Mesenchymal stem cell (in vitro differentiated cells and primary cell): ENCODE measurements around the gene PHF11.

Experiments used
- DNase-seq: peaks from one replicate; pipeline ENCODE4 v3.0.0-alpha.2; 2013
- H2AFZ ChIP-seq: one replicate; pipeline ENCODE4 v1.6.1; 2013; ENCODE audit warnings: low read depth, mild to moderate bottlenecking, control low read depth, inconsistent platforms, low read length, moderate library complexity
- H2AK5ac ChIP-seq: 2 replicates; pipeline ENCODE4 v1.6.1; 2013; ENCODE audit warnings: low read length, moderate library complexity, mild to moderate bottlenecking, inconsistent platforms; ENCODE audit not compliant: severe bottlenecking
- H2BK120ac ChIP-seq: one replicate; pipeline ENCODE4 v1.6.1; 2013; ENCODE audit warnings: low read depth, mild to moderate bottlenecking, inconsistent platforms, low read length, moderate library complexity
- H2BK12ac ChIP-seq, 2 experiments: one replicate each; pipeline ENCODE4 v1.6.1; 2013; ENCODE audit warnings: inconsistent platforms in 2 of 2, low read length in 2 of 2, mild to moderate bottlenecking in 2 of 2, moderate library complexity in 2 of 2, control low read depth in 1 of 2
- H2BK15ac ChIP-seq: one replicate; pipeline ENCODE4 v1.6.1; 2013; ENCODE audit warnings: mild to moderate bottlenecking, low read depth, inconsistent platforms; ENCODE audit not compliant: poor library complexity, severe bottlenecking
- H2BK5ac ChIP-seq: 2 replicates; pipeline ENCODE4 v1.6.1; 2013; ENCODE audit warnings: low read depth, mild to moderate bottlenecking, low read length, control low read depth, inconsistent platforms; ENCODE audit not compliant: poor library complexity, severe bottlenecking
- H3K14ac ChIP-seq, 2 experiments: one replicate each; pipeline ENCODE4 v1.6.1; 2013; ENCODE audit warnings: inconsistent platforms in 2 of 2, low read length in 2 of 2, control low read depth in 1 of 2, mild to moderate bottlenecking in 1 of 2, moderate library complexity in 1 of 2
- H3K18ac ChIP-seq, 2 experiments: one replicate each; pipeline ENCODE4 v1.6.1; 2013; ENCODE audit warnings: inconsistent platforms in 2 of 2, low read length in 2 of 2, control low read depth in 1 of 2, low read depth in 1 of 2, mild to moderate bottlenecking in 1 of 2
- H3K23ac ChIP-seq, 2 experiments: one replicate each; pipeline ENCODE4 v1.6.1; 2013; ENCODE audit warnings: inconsistent platforms in 2 of 2, low read length in 2 of 2, mild to moderate bottlenecking in 2 of 2, moderate library complexity in 2 of 2, control low read depth in 1 of 2
- H3K27ac ChIP-seq: 2 replicates; pipeline ENCODE4 v1.5.1; 2013; ENCODE audit warnings: mild to moderate bottlenecking, moderate library complexity, low read length, control low read depth, inconsistent platforms; ENCODE audit not compliant: poor library complexity, severe bottlenecking
- H3K27me3 ChIP-seq, 2 experiments: 2 replicates each; pipeline versions ENCODE4 v1.6.1 to v1.7.0; 2013; ENCODE audit warnings: low read length in 2 of 2, mild to moderate bottlenecking in 2 of 2, moderate library complexity in 2 of 2, control low read depth in 1 of 2, inconsistent platforms in 1 of 2; ENCODE audit not compliant: control insufficient read depth in 1 of 2, insufficient read depth in 1 of 2
- H3K36me3 ChIP-seq, 2 experiments: 2 replicates each; pipeline versions ENCODE4 v1.6.1 to v1.7.0; 2013; ENCODE audit warnings: low read length in 2 of 2, control low read depth in 1 of 2, inconsistent platforms in 1 of 2, low read depth in 1 of 2, mild to moderate bottlenecking in 1 of 2; ENCODE audit not compliant: insufficient read depth in 2 of 2, control insufficient read depth in 1 of 2
- H3K4ac ChIP-seq, 2 experiments: one replicate each; pipeline ENCODE4 v1.6.1; 2013; ENCODE audit warnings: inconsistent platforms in 2 of 2, low read length in 2 of 2, mild to moderate bottlenecking in 2 of 2, moderate library complexity in 2 of 2, control low read depth in 1 of 2, low read depth in 1 of 2
- H3K4me1 ChIP-seq: 2 replicates; pipeline ENCODE4 v1.6.1; 2013; ENCODE audit warnings: low read depth, low read length, control low read depth; ENCODE audit not compliant: control insufficient read depth, insufficient read depth
- H3K4me2 ChIP-seq: 2 replicates; pipeline ENCODE4 v1.6.1; 2013; ENCODE audit warnings: low read length, mild to moderate bottlenecking, inconsistent platforms; ENCODE audit not compliant: poor library complexity, severe bottlenecking
- H3K4me3 ChIP-seq, 2 experiments: 2 replicates each; pipeline versions ENCODE4 v1.5.1 to v1.7.0; 2013; ENCODE audit warnings: low read length in 2 of 2, mild to moderate bottlenecking in 2 of 2, control low read depth in 1 of 2, low read depth in 1 of 2; ENCODE audit not compliant: insufficient read depth in 1 of 2
- H3K79me1 ChIP-seq: replicated peaks from 2 replicates; pipeline ENCODE4 v1.6.1; 2013; ENCODE audit warnings: mild to moderate bottlenecking, control low read depth, low read length, inconsistent platforms; ENCODE audit not compliant: poor library complexity, severe bottlenecking
- H3K9ac ChIP-seq: 2 replicates; pipeline ENCODE4 v1.7.0; 2013; ENCODE audit warnings: mild to moderate bottlenecking, low read length, moderate library complexity
- H3K9me3 ChIP-seq: 2 replicates; pipeline ENCODE4 v1.7.0; 2013; ENCODE audit warnings: mild to moderate bottlenecking, low read length; ENCODE audit not compliant: control insufficient read depth
- H4K8ac ChIP-seq: one replicate; pipeline ENCODE4 v1.6.1; 2013; ENCODE audit warnings: inconsistent platforms, mild to moderate bottlenecking, low read length, moderate library complexity
- H4K91ac ChIP-seq: one replicate; pipeline ENCODE4 v1.6.1; 2013; ENCODE audit warnings: mild to moderate bottlenecking, low read length, inconsistent platforms
- WGBS: methylation state at CpG from one replicate; pipeline ENCODE4 v1.1.7; 2013; ENCODE audit warnings: mixed read lengths; 5-methylcytosine and 5-hydroxymethylcytosine counted together

PHF11 gene

DNA sequence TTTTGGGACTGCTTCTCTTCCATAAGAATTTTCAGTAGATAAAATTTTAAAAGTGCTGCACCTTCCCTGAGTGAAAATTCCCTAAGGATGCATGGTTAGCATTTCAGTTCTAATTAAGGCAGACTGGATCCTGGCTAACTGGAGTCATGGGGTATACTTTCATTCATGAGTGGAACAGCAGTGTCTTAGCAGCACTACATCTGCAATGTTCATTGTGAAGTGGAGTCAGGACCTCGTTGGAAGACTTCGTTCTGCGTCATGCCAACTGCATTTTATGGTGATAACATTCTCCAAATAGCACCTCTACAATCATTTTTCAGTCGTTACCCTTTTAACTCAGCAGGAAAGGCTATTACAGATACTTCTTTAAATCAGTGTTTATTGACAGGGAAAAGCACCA lies 25.5 kb downstream of the PHF11 start:
- WGBS = 71% methylated on average over 4 of the region's 4 CpGs

DNA sequence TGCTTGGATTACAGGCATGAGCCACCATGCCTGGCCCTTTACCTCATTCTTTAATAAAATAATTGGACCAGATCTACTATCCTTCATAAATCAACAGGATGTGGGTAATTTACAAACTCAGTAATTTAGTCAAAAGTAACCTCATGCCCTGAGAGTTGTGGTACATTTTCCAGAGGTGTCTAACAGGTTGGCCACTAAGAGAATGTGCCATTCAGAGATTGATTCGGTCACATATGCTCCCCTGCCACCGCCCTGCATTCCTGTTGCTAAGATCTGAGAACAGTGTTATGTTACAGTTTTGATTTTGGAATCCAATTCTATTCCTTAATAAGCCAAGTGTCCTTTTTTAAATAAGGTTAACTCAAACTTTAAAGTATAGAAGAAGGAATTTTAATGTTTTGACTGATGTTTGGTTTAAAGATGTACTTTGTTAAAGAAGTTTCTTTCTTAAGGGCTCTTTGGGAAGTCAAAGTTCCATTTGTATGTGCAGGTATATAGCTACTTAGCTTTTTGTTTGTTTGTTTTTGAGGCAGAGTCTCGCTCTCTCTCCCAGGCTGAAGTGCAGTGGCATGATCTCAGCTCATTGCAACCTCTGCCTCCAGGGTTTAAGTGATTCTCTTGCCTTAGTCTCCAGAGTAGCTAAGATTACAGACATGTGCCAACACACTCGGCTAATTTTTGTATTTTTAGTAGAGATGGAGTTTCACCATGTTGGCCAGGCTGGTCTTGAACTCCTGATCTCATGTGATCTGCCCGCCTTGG lies 29.2 kb downstream of the PHF11 start:
- Histone ChIP-seq H3K27ac (no peak overlapping the region), H3K27me3 (no peaks in the 10 kb centered on the region), H3K18ac (no peak overlapping the region), H3K36me3 (peaks cover 6 to 84% of the 10 kb centered on the region in 2 experiments), H3K4me3 (no peak overlapping the region), H4K8ac (no peak overlapping the region), H3K9me3 (no peaks in the 10 kb centered on the region), H2AFZ (no peak overlapping the region), H4K91ac (no peak overlapping the region), H3K23ac (no peak overlapping the region), H3K79me1 (peaks cover 3% of the 10 kb centered on the region), H3K4me2 (no peak overlapping the region), H2BK12ac (no peak overlapping the region), H3K4me1 (no peaks in the 10 kb centered on the region), H3K4ac (no peak overlapping the region), H2BK5ac (no peak overlapping the region), H2AK5ac (no peak overlapping the region), H3K9ac (no peak overlapping the region), H2BK120ac (no peak overlapping the region), H3K14ac (no peak overlapping the region), H2BK15ac (no peak overlapping the region)
- WGBS = 93% methylated on average over 2 of the region's 5 CpGs
- DNase-seq = no peak

More for the DNA sequence above, 25.5 kb downstream of the PHF11 start:
- Histone ChIP-seq H3K27me3 (no peaks in the 10 kb centered on the region), H2AK5ac (no peak overlapping the region), H2BK12ac (no peak overlapping the region), H2BK15ac (no peak overlapping the region), H3K27ac (no peak overlapping the region), H3K14ac (no peak overlapping the region), H3K36me3 (peaks cover 10 to 67% of the 10 kb centered on the region in 2 experiments), H2BK120ac (no peak overlapping the region), H3K4me1 (peaks cover 2% of the 10 kb centered on the region), H3K18ac (no peak overlapping the region), H3K4me2 (no peak overlapping the region), H4K8ac (no peak overlapping the region), H2AFZ (no peak overlapping the region), H3K9ac (no peak overlapping the region), H4K91ac (no peak overlapping the region), H3K23ac (no peak overlapping the region), H2BK5ac (no peak overlapping the region), H3K9me3 (no peaks in the 10 kb centered on the region), H3K4me3 (no peak overlapping the region), H3K79me1 (peaks cover 5% of the 10 kb centered on the region), H3K4ac (no peak overlapping the region)
- DNase-seq = no peak

DNA sequence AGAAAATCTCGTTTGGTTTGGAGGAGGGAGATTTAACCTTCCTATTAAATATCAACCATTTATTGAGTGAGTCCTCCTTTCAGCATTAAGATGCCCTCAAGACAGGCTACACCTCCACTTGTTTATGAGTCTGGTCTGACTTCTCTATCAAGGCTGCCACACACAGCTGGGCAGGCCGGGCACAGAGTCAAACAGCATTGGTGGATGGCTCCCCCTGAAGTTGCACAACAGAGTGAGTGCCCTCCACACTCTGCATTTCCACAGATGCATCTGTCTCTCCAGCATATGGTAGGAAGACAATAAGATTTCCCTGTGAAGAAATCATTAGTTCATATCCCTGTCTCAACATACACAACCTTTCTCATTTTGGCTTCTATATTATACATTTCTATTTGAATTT lies 31.4 kb downstream of the PHF11 start:
- H3K4me1 ChIP-seq = no peaks in the 10 kb centered on the region
- H2BK5ac ChIP-seq = no peak overlapping the region
- H3K79me1 ChIP-seq = peaks cover 6% of the 10 kb centered on the region
- H3K23ac ChIP-seq = no peak overlapping the region
- H2BK120ac ChIP-seq = no peak overlapping the region
- H3K18ac ChIP-seq = no peak overlapping the region
- no peak overlapping the region for H3K4me3 ChIP-seq
- no peak overlapping the region for H2AK5ac ChIP-seq
- no peak overlapping the region for H2BK12ac ChIP-seq
- DNase-seq = no peak
- H3K4ac ChIP-seq = no peak overlapping the region
- 100% methylated on average over 1 of the region's 2 CpGs for WGBS
- H4K8ac ChIP-seq = no peak overlapping the region
- no peak overlapping the region for H3K4me2 ChIP-seq
- no peak overlapping the region for H2AFZ ChIP-seq
- peaks cover 8 to 79% of the 10 kb centered on the region in 2 experiments for H3K36me3 ChIP-seq
- H4K91ac ChIP-seq = no peak overlapping the region
- H3K9me3 ChIP-seq = no peaks in the 10 kb centered on the region
- no peak overlapping the region for H3K14ac ChIP-seq
- H3K9ac ChIP-seq = no peak overlapping the region
- no peaks in the 10 kb centered on the region for H3K27me3 ChIP-seq
- H3K27ac ChIP-seq = no peak overlapping the region
- no peak overlapping the region for H2BK15ac ChIP-seq

DNA sequence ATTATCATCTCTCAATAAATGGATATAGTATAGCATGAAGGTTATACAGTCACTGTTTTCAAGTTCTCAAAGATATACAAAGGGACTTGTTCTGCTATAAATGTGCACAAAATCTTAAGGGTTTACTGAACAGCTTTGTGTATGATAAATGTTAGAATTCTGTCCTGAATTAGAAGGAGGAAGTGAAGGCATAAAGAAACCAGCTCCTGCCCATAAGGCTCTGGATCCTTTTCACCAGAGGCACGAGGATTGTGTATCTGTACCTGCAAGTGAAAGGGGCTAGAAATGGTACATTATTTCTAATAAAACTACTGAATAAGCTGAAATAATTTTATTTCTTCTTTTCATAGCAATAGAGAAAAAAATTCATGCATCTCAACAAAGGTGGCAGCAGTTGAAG lies 32.4 kb downstream of the PHF11 start:
- H2AK5ac ChIP-seq = no peak overlapping the region
- no peak overlapping the region for H3K4ac ChIP-seq
- no peak overlapping the region for H2BK12ac ChIP-seq
- WGBS = no CpG with 5 or more reads among the region's 1 CpG
- peaks cover 8 to 80% of the 10 kb centered on the region in 2 experiments for H3K36me3 ChIP-seq
- H3K79me1 ChIP-seq = peaks cover 6% of the 10 kb centered on the region
- no peak overlapping the region for H2AFZ ChIP-seq
- H3K27ac ChIP-seq = no peak overlapping the region
- H2BK120ac ChIP-seq = no peak overlapping the region
- no peak for DNase-seq
- no peak overlapping the region for H3K23ac ChIP-seq
- no peak overlapping the region for H3K14ac ChIP-seq
- H3K4me2 ChIP-seq = no peak overlapping the region
- no peaks in the 10 kb centered on the region for H3K9me3 ChIP-seq
- no peak overlapping the region for H4K91ac ChIP-seq
- H2BK15ac ChIP-seq = no peak overlapping the region
- H3K4me3 ChIP-seq = no peak overlapping the region
- H3K18ac ChIP-seq = no peak overlapping the region
- no peaks in the 10 kb centered on the region for H3K4me1 ChIP-seq
- H4K8ac ChIP-seq = no peak overlapping the region
- no peaks in the 10 kb centered on the region for H3K27me3 ChIP-seq
- no peak overlapping the region for H3K9ac ChIP-seq
- no peak overlapping the region for H2BK5ac ChIP-seq
